ENCODE data around the gene GMDS.

Gene GMDS

GRCh38 chr6:1814279-1814678, 431.1 kb downstream of the GMDS start:
- no peak for DNase-seq (ENCODE audit: low read depth in 1 of 2, low spot score in 1 of 2)

DNA sequence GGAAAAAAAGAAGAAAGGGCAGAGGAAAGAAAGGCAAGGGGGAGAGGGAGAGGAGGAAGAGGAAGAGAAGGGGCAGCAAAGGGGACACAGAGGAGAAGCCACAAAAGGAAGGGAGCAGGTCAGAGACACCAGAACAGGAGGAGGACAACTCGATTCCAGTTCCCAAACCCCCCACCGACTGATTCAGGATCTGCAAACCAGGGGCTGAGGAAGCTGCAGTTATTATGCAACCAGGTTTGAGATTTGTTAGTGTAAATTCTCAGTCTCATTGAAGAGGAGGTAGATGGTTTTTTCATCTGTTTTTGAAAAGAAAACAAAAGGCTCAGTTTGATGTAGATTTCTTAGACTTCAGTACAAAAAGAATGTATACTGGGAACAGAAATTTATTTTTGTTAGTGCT, 432.9 kb downstream of the GMDS start:
- no peak for DNase-seq (ENCODE audit: low read depth in 1 of 2, low spot score in 1 of 2)

DNA sequence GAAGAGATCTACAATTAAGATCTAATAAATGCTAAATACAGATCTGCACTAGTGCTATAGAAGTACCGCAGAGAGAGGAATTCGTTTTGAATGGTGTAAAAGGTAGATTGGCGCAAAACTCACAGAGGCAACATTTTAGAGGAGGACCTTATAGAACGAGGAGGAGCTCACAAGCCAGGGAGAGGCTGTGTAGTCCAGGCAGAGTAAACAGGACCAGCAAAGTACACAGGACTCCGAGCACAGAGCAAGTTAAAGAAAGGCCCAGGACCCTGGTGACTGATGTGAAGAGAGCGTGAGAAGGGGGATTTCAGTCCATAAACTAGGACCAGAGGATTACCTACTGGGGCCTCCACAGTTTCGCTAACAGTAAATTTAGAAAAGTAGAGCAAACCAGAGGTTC, 433.4 kb downstream of the GMDS start:
- DNase-seq (ENCODE audit: low read depth in 1 of 2, low spot score in 1 of 2), result no peak

- no peak for DNase-seq (ENCODE audit: low read depth in 1 of 2, low spot score in 1 of 2)
These were observed 434.5 kb downstream of the GMDS start for GRCh38 chr6:1810880-1811279.

GRCh38 chr6:1809291-1809988, 436.0 kb downstream of the GMDS start:
- no peak for DNase-seq (ENCODE audit: low read depth in 1 of 2, low spot score in 1 of 2)

DNA sequence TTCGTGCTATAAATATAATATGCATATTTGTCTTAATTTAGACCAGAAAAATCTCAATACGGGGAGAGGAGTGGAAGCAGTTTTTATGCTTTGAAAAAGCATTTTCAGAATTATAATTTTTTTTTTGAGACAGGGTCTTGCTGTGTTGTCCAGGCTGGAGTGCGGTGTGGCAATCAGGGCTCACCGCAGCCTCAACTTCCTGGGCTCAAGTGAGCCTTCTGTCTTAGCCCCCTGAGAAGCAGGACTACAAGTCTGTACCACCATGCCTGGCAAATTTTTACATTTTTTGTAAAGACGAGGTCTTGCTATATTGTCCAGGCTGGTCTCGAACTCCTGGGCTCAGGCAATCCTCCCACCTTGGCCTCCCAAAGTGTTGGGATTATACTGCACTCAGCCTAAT, 438.5 kb downstream of the GMDS start:
- no peak for DNase-seq (ENCODE audit: low read depth in 1 of 2, low spot score in 1 of 2)

GRCh38 chr6:1802491-1803395, 442.7 kb downstream of the GMDS start:
- no peak for DNase-seq (ENCODE audit: low read depth in 1 of 2, low spot score in 1 of 2)

DNA sequence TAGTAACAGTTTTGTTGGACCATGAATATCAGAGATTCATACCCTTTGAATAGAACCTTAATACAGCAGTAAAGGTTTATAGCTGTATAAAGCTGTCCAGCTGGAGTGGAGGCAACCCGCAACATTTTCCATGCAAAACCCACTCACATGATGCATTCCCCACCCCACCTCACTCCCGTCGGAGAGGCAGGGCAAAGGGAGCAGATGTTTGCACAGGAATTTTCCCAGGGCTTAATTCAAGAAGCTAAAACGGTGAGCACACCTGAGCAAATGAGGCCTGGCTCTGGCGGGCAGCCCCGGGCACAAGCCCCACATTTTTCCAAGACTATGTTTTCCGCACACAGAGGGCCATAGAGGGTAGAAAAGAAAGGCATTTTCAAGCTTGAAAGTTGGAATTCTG, 444.0 kb downstream of the GMDS start:
- DNase-seq (ENCODE audit: low read depth in 1 of 2, low spot score in 1 of 2), result no peak

- DNase-seq (ENCODE audit: low read depth in 1 of 2, low spot score in 1 of 2), result no peak
These were observed 444.6 kb downstream of the GMDS start for GRCh38 chr6:1800845-1801244.

- no peak for DNase-seq (ENCODE audit: low read depth in 1 of 2, low spot score in 1 of 2)
These were observed 446.5 kb downstream of the GMDS start for GRCh38 chr6:1798965-1799325.

DNA sequence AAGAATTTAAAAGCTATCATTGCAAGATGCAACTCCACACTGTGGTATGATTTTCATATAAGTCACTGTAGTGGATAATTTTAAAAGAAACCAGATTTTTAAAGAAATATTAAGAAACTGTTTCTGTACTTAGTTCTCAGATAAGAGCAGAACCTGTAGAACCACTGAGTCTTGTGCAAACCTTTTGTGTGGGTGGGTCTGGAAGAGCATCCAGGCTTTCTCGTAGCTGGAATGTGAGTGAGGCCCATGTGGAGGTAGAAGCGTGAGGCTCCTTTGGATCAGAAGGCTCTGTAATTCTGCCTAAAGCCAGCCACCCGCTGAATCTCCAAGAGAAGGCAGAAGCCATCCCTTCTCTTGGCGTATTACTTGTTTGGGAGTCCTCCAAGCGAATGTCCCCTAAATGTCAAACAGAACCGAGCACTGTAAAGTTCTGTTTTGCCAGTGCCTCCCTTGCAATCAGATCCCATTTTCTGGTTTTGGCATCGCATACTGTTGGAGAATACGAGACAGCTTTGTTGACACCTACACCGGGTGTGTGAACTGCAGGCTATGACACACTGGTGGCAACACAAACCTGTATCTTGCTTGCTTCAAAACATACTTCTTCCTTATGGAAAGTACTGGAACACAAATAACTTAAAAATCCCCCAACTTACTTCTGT, 447.0 kb downstream of the GMDS start:
- no peak for DNase-seq (ENCODE audit: low read depth in 1 of 2, low spot score in 1 of 2)

DNA sequence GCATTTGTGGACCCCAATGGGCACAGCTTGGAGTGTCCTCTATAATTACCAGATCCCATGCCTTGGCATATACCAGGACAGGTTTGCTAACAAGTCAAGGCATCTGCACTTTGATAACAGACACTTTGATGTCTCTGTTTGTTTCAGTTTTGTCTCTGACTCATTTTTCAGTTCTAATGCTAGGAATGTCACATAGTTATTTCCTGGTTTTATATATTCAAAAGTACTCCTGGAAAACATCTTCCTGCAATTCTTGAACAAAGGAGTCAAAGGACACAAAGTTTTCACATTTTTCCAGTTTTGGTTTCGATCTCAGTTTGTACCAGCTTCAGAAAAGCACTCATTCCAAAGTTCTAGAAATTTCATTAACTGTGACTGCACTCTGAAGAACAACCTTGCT, 447.6 kb downstream of the GMDS start:
- no peak for DNase-seq (ENCODE audit: low read depth in 1 of 2, low spot score in 1 of 2)

GRCh38 chr6:1796706-1797529, 448.5 kb downstream of the GMDS start:
- DNase-seq (ENCODE audit: low read depth in 1 of 2, low spot score in 1 of 2), result no peak

GRCh38 chr6:1795910-1796309, 449.5 kb downstream of the GMDS start:
- no peak for DNase-seq (ENCODE audit: low read depth in 1 of 2, low spot score in 1 of 2)

- no peak for DNase-seq (ENCODE audit: low read depth in 1 of 2, low spot score in 1 of 2)
These were observed 452.4 kb downstream of the GMDS start for GRCh38 chr6:1792989-1793388.

- DNase-seq (ENCODE audit: low read depth in 1 of 2, low spot score in 1 of 2), result no peak
These were observed 454.7 kb downstream of the GMDS start for GRCh38 chr6:1790684-1791083.

DNA sequence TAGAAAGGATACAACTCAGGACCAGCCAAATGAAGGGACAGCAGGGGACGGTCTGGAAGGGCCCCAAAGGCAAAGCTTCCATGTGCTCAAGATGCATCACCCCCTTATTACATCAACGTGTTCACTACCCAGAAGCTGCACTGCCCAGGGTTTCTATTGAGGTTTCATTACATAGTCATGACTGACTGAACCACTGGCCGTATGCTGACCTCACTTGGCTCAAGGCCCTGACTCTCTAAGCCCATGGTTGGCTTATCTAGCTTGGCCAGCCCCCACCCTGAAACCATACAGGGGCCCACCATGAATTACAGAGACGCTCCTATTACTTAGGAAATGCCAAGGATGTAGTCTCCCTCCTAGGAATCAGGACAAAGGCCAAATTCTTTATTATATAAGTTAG, 456.3 kb downstream of the GMDS start:
- DNase-seq (ENCODE audit: low read depth in 1 of 2, low spot score in 1 of 2), result no peak

DNA sequence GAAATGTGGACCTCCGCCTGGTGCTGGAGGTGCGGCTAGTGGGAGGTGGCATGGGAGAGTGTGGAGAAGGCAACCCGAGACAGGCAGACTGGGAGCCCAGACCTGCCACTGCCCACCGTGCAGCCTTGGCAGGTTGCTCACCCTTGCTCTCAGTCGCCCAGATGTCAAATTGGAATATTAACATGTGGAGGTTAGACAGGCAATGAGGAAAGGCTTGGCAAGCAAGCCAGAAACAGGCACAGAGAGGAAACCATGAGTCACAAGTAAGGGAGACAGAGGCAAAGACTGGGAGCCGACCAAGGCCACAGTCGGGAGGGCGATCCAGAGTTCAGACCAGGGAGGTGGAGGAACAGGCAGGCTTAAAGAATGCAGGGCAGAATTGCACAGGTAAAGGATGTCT, 457.5 kb downstream of the GMDS start:
- no peak for DNase-seq (ENCODE audit: low read depth in 1 of 2, low spot score in 1 of 2)

DNA sequence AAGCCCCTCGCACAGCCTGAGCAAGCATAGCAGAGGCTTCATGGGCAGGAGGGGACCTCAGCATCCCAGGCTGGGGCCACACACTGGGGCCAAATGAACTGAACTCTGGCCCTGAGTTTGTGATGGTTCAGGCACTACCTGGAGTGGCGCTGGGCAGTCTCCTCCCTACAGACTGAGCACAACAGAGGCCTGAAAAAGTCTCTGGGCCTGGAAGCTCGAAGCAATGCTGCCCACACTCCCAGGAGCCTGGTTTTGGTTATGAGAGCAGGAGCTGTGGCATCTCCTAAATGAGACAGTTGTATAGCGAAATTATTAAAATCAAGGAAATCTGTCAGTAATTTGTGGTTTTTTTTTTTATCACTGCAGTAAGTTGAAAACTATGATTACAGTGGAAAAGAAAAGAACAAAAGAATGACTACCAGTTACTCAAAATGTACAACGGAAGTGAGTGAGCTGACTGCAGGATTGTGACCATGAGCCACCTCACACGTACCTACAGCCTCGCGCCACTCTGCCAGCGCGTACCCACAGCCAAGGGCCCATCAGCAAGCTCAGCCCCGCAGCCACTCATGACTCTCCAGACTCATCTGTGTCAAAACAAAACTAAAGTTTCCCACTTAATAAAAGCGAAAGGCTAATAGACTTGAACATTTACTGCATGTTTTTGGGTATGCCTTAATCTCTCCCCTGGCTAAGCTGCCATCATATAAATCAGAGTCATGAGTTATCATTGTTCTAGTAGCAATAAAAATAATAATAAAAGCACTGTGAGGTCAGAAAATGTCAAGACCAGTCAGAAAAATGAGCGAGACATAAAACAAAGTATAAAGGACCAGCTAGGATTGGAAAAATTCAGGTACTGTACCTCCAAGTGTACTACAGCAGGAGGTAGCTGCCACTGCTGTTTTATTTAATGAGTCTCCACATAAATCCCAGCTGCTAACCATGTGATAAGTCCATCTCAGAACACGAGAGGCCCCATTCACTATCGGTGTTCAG, 458.7 kb downstream of the GMDS start:
- DNase-seq (ENCODE audit: low read depth in 1 of 2, low spot score in 1 of 2), result no peak

GRCh38 chr6:1784422-1784884, 461.0 kb downstream of the GMDS start:
- no peak for DNase-seq (ENCODE audit: low read depth in 1 of 2, low spot score in 1 of 2)
